ENCODE data around the gene ZNF827.

DNA sequence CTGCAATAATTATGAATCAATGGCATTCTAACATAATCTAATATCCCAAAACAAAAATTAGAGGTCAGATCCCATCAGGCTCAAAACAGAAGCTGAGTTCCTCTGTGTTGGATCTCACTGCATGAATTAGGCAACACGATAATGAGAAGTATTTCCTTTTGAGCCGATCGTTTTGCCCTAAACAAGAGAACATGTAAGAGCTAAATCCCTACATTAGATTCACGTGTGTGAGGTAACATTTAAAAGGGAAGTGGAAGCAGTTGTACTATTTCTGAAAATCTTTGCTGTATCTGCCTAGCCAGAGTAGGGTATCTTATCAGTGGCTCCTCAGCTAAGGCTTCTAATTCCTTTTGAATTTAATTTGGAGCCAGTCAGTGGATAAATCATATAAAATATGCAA lies 143.1 kb downstream of the ZNF827 start:
- TF ChIP-seq, protein P1, sequence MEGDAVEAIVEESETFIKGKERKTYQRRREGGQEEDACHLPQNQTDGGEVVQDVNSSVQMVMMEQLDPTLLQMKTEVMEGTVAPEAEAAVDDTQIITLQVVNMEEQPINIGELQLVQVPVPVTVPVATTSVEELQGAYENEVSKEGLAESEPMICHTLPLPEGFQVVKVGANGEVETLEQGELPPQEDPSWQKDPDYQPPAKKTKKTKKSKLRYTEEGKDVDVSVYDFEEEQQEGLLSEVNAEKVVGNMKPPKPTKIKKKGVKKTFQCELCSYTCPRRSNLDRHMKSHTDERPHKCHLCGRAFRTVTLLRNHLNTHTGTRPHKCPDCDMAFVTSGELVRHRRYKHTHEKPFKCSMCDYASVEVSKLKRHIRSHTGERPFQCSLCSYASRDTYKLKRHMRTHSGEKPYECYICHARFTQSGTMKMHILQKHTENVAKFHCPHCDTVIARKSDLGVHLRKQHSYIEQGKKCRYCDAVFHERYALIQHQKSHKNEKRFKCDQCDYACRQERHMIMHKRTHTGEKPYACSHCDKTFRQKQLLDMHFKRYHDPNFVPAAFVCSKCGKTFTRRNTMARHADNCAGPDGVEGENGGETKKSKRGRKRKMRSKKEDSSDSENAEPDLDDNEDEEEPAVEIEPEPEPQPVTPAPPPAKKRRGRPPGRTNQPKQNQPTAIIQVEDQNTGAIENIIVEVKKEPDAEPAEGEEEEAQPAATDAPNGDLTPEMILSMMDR (IDR thresholded peaks at IDR 0.05 in 4 of 5, conservative IDR thresholded peaks at IDR 0.05 in 1 of 5): no peak
- TF ChIP-seq POLR2A (IDR thresholded peaks at IDR 0.05): no peak

Data from gastrocnemius medialis (tissue), 4 donors.